GM18868 (cell line): ENCODE measurements around the gene USP54.

Experiments
- ATAC-seq: cut with Tn5 transposase; IDR thresholded peaks from one replicate; pipeline ENCODE4 v1.9.1; 2021; ENCODE audit warnings: mild to moderate bottlenecking, moderate library complexity; ENCODE audit not compliant: unreplicated experiment

USP54 gene

DNA sequence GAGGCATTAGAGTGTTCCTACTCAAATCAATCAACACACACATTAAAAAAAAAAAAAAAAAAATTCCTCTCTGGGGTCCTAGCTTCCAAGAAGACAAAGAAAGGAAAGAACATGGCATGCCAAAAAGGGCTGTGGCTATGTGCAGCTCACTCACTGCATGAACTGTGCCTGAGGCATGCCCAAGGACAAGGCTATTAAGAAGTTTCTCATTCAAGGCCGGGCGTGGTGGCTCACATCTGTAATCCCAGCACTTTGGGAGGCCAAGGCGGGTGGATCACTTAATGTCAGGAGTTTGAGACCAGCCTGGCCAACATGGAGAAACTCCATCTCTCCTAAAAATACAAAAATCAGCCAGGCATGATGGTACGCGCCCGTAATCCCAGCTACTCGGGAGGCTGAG, 53.4 kb downstream of the USP54 start:
- ATAC-seq = no peak

DNA sequence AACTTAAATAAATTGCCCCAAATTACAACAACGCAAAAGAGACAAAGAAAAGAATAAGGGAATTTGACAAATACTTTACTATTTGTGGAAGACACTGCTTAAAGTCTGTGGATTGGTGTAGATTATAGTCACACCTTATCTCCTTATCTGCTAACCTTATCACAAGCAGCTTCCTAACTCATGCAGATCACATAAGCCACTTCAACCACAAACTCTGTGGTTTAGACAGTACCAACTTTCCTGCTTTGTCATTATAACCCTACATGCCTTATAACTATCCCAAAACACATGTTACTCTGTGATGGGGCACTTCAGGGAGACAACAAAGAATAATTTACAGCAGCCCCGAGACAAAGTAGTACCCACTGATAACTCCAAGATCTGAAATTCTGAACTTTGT, 53.9 kb downstream of the USP54 start:
- no peak for ATAC-seq

DNA sequence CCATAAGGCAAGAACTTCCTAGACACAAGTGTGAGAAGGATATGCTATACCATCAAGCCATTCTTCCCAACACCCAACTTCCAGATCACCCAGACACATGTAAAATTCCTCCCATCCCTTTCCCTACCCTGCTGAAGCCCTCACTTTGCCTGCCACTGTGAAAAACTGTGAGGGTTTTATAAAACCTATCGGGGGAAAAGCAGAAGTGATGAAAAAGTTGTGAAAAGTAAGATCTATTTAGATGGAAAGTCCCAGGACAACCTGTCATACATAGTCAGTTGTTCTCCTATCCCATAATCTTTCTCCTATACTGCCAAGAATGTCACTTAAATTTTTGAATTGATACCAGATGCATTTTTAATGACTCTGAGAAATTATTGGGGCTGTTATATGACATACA, 56.3 kb downstream of the USP54 start:
- no peak for ATAC-seq

DNA sequence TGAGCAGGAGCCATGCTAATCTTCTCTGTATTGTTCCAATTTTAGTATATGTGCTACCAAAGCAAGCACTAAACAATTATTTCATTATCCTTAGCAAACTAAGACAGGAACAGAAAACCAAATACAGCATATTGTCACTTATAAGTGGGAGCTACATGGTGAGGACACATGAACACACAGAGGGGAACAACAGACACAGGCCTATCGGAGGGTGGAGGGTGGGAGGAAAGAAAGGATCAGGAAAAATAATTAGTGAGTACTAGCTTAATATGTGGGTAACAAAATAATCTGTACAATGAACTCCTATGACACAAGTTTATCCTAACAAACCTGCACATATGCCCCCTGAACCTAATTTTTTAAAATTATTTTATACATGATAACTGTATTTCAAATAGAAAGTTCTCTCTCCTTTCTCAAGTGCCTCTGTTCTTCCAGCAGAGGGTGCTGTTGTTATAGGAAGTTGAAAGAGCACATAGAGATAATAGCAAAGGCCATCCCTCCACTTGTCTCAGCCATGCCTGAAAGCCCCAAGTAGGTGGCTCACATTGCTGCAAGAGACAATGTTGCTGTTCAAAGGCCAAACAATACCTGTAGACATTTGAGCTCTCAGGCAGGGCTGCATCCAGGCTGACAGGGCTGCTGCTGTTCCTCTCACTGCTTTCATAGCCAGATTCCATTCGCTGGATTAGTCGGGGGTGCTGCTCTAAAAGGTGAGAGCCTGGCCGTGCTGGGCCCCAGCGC, 61.9 kb downstream of the USP54 start:
- peak; percentile 67 for ATAC-seq

GRCh38 chr10:73522263-73522662, 68.9 kb downstream of the USP54 start:
- ATAC-seq = no peak

- no peak for ATAC-seq
These were observed 71.8 kb downstream of the USP54 start for GRCh38 chr10:73519336-73519735.

DNA sequence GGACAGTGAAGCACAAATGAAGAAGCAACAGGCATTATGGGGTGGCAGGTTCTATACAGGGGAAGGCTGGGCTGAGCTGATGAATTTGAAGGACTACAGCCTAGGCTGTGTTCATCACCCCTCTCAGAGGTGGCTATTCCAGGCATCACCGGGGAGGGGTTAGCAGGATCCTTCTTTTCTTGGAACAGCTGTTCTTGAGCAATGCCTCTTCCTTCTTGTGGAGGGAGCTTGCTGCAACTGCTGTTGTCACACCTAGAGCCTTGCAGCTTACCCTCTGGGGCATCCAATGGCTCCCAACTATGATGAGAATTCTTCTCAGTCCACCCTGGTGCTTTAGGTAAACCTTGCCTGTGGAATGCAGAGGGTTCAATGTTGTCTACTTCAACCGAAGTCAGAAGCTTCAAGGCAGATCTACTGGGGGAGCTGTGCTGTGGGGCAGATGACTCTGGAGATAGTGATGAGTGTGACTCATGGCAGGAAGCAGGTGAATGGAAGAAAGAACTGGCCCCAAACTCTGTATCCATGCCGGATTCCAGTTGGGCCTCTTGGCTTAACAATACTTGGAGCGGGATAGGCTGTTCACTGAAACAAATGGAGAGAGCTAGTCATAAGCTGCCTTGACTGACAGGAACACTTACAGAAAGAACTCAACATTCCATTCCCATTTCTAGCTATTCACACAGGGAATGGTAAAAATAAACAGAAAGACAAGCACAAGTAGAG, 73.8 kb downstream of the USP54 start:
- ATAC-seq = no peak

DNA sequence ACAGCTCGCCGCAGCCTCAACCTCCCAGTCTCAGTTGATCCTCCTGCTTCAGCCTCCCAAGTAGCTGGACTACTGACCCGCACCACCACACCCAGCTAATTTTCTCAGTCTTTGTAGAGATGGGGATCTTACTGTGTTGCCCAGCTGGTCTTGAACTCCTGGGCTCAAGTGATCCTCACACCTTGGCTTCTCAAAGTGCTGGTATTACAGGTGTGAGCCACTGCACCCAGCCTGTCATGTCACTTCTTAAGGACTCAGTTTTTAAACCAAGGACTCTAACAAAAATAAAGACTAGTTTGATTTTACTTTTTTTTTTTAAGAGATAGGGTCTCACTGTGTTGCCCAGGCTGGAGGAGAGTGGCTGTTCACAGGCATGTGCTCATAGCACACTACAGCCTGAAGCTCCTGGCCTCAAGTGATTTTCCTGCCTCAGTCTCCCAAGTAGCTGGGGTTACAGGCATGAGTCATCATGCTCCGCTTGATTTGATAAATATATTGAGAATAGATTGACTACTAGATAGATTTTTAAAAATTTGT, 78.9 kb downstream of the USP54 start:
- ATAC-seq = no peak

DNA sequence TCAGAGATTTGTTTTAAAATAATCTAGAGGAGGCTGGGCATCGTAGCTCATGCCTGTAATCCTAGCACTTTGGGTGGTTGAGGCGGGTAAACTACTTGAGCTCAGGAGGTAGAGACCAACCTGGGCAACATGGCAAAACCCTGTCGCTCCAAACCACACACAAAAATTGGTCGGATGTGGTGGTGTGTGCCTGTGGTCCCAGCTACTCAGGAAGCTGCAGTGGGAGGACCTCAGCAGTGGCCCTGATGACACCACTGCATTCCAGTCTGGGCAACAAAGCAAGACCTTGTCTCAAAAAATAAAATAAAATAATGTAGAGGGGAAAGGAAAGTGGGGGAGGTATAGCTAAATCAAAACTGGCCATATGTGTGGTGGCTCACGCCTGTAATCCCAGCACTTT, 81.4 kb downstream of the USP54 start:
- ATAC-seq = no peak

DNA sequence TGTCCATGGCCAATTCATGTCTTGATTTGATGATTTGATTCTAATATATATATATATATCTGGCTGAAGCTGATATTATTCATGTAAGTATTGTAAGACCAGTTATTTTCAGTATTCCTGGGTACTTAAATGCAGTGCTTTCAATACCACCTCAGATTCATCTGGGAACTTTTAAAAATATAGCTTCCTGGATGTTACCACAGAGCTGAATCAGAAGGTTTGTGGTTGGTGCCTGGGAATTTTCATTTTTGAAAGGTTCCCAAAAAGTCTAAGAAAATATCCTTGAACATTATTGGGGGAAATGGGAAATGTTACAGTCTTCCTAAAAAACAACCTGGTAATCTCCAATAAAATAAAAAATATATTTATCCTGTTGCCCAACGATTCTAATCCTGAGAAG, 84.7 kb downstream of the USP54 start:
- no peak for ATAC-seq

DNA sequence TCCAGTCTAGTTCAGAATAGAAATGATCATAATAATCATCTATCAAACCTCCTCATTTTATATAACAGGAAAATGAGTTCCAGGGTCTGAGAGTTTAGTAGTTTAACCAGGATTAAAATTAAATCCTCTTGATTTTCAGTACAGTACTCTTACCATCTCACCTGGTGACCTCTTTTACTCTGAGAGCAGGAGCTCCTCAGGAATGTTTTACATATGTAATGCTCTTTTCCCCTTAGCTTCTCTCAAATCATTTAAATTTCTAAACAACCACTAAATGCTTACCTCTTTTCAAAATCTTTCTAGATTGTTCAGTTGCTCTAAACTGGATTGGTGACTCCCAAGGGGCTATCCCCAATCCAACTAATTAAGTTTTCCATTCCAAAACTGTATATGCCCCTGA, 85.1 kb downstream of the USP54 start:
- ATAC-seq = no peak

DNA sequence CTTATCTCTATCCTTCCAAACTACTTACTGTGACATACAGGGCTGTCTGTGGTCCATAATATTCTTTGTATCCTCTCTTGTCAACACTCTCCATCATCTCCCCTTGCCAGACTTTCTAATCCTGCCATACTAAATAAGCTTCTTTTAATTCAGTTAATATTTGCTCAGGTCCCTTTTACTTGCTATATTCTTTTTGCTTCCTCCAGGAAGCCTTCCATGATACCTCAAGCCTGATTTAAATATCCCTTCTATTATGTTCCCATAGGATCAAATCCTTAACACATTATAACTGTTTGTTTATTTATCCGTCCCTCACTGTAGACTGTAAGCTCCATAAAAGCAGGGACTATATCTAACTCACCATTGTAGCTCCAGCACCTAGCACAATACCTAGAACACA, 88.1 kb downstream of the USP54 start:
- no peak for ATAC-seq

- no peak for ATAC-seq
These were observed 89.5 kb downstream of the USP54 start for GRCh38 chr10:73501651-73502050.

GRCh38 chr10:73497623-73498022, 93.5 kb downstream of the USP54 start:
- ATAC-seq = no peak

GRCh38 chr10:73495884-73496674, 95.1 kb downstream of the USP54 start, which contains the start of gene PPP3CB:
TSS of gene PPP3CB (minus strand) at chr10:73496024. CDS start at chr10:73495889, 135 bp downstream.
- ATAC-seq = peak; percentile 64

DNA sequence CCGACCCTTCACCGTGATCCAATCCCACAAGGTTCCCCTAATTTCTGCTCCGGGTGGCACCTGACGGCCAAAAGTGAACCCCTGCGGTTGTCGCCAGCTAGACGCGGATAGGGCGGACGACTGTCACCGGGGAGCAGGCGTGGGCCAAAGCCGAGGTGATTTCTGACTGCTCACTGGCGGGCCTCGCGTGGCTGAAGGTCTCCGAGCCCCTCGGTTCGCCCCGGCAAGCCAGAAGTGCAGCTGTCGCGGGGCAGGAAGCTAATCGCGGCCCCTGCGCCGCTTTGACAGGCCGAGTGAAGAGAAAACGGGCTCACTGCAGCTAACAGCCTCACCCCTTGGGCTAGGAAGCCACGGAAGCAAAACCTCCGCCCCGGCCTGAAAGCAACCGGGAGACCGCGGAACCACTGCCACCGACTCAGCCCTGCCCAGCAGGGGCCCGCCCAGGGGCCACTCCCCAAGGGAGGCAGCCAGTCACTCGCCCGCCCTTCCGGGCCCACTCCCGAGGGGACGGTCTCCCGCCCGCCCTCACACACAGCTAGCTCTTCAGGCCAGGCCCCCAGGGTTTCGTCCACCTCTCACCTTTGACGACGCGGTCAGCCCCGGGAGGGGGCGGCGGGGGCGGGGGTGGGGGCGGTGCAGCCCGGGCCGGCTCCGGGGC, 95.8 kb downstream of the USP54 start:
- peak; percentile 88 for ATAC-seq

- no peak for ATAC-seq
These were observed 96.3 kb downstream of the USP54 start for GRCh38 chr10:73494877-73495225.

GRCh38 chr10:73494213-73494612, 96.9 kb downstream of the USP54 start:
- no peak for ATAC-seq

DNA sequence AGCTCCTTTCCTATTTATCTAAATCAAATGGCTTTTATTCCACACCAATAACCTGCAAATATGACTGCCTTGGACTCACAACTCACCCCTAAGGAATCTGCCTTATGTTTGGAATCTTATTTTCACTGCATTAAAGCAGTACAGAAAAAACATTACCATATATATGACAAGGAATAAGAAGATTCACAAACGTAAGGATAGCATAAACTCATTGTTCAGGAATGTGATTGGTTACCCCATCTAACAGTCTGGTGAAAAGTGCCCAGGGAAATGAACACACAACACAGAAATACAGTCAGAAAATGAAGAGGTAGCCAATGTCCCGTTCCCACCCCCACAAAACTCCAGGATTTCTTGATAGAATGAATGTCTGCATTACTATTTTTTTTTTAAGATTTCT, 97.4 kb downstream of the USP54 start:
- no peak for ATAC-seq

GRCh38 chr10:73486601-73487000, 104.5 kb downstream of the USP54 start:
- no peak for ATAC-seq

GRCh38 chr10:73485320-73485719, 105.8 kb downstream of the USP54 start:
- ATAC-seq = no peak
